Measurements from ENCODE around the gene ZNF134. TPM values are rescaled to one million over a fixed set of nuclear protein-coding genes. Genes with fewer than 3 reads are reported as not detected.

The ZNF134 gene
- polyA plus RNA-seq, 5 donors: 21.3 to 28.9 (median 26.7) TPM

GRCh38 chr19:57632987-57633831 lies 19.2 kb downstream of the ZNF134 start, which contains the start of gene ZNF211:
Gene ZNF211 (plus strand): TSS chr19:57633168. CDS start chr19:57633347, 179 bp downstream.
- DNase-seq: peak; percentile 95 to 96

GRCh38 chr19:57633832-57634131 lies 19.7 kb downstream of the ZNF134 start:
- DNase-seq: peak in 1 of 2 donors; percentile 13

GRCh38 chr19:57637379-57637778 lies 23.3 kb downstream of the ZNF134 start:
- no peak for DNase-seq

DNA sequence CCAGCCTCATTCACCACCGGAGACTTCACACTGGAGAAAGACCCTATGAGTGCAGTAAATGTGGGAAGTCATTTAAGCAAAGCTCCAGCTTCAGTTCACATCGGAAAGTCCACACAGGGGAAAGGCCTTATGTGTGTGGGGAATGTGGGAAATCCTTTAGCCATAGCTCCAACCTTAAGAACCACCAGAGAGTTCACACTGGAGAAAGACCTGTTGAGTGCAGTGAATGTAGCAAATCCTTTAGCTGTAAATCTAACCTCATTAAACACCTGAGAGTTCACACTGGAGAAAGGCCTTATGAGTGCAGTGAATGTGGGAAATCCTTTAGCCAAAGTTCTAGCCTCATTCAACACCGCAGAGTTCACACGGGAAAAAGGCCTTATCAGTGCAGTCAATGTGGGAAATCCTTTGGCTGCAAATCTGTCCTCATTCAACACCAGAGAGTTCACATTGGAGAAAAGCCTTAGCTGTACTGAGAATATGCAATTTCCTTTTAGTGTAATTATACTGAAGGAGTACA lies 27.7 kb downstream of the ZNF134 start:
- DNase-seq: no peak

GRCh38 chr19:57642396-57643046 lies 28.5 kb downstream of the ZNF134 start:
- DNase-seq: no peak

- no peak for DNase-seq
Measured at GRCh38 chr19:57643734-57644133, 29.7 kb downstream of the ZNF134 start.

- no peak for DNase-seq
Measured at GRCh38 chr19:57648331-57649003, 34.4 kb downstream of the ZNF134 start.

GRCh38 chr19:57651654-57651996 lies 37.6 kb downstream of the ZNF134 start:
- DNase-seq: no peak

GRCh38 chr19:57653689-57654088 lies 39.6 kb downstream of the ZNF134 start:
- no peak for DNase-seq

DNA sequence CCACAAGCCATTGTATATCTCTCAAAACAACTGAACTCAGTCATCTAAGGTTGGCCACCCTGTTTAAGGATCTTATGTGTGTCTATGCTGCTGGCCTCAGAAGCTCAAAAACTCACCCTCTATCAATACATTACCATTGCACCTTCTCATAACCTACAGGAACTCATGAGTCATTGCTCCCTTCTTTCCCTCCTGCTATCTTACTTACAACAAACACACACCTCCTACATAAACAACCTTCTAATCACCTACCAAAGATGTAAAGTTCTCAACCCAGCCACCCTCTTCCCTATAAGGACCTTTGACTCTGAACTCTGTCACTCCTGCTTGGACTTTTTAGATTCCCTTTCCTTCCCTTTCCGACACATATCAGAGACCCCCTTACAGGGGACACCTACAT lies 41.4 kb downstream of the ZNF134 start:
- DNase-seq: no peak

GRCh38 chr19:57656346-57656745 lies 42.3 kb downstream of the ZNF134 start:
- DNase-seq: no peak

DNA sequence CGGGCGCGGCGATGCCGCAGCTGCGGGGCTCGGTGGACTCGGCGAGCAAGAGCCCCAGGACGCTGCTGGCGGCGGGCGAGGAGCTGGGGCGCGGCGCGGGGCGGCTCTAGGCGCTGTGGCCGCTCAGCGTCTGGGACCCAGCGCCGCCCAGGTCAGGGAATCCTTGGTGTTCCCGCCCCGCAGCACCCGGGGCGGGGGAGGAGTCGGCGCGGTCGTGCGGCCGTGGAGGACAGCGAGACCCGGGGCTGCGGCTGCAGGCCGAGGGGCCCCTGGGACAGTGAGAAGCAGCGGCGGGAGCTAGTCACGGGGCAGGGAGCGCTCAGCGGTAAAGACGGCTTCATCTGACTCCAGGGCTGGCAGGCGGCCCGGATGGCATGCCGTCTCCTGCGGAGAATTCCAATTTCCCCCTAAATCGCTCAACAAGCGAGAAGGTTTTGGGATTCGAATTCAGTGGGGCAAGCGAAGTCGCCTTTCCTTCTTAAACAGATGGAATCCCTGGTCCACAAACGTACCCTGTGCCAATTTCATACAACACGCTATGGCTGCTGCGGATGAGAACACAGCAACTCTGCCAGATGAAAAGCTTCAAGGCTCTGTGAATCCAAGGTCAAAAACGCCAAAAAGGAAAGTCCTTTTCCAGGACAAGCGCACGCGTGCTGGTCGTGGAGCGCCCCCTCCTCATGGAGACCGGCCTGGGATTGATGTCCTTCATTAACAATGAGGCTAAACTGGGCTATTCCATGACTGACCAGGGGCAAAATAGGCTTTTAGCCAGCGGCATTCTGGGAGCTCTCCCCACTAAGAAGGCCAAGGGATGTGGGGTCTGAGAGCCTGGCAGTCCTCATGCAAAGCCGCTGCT lies 50.5 kb downstream of the ZNF134 start:
- DNase-seq: peak; percentile 73 to 75

DNA sequence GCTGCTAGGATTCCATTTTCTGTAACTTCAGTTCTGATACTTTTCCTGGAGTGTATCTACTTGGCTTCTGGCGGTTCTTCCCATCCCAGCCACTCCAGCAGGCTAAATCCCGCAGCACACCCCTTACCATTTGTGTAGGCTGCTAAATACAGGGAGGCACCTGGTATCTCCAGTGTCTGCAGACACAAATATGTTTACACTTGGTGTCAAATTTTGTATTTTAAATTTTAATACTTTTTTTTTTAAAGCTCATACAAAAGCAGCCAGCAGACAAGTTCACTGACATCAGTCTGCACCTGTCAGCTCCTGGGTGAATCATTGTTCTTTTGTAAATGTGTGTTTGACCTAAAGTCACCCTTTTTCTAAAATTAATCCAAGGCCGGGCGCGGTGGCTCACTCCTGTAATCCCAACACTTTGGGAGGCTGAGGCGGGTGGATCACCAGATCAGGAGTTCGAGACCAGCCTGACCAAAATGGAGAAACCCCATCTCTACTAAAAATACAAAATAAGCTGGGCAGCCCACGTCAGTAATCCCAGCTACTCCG lies 51.3 kb downstream of the ZNF134 start:
- DNase-seq: no peak

GRCh38 chr19:57667228-57667627 lies 53.2 kb downstream of the ZNF134 start:
- no peak for DNase-seq

GRCh38 chr19:57668635-57669034 lies 54.6 kb downstream of the ZNF134 start, which contains the start of gene ZSCAN4:
Gene ZSCAN4 (plus strand): TSS chr19:57668935. CDS start chr19:57676146, 7,211 bp downstream.
- DNase-seq: no peak

DNA sequence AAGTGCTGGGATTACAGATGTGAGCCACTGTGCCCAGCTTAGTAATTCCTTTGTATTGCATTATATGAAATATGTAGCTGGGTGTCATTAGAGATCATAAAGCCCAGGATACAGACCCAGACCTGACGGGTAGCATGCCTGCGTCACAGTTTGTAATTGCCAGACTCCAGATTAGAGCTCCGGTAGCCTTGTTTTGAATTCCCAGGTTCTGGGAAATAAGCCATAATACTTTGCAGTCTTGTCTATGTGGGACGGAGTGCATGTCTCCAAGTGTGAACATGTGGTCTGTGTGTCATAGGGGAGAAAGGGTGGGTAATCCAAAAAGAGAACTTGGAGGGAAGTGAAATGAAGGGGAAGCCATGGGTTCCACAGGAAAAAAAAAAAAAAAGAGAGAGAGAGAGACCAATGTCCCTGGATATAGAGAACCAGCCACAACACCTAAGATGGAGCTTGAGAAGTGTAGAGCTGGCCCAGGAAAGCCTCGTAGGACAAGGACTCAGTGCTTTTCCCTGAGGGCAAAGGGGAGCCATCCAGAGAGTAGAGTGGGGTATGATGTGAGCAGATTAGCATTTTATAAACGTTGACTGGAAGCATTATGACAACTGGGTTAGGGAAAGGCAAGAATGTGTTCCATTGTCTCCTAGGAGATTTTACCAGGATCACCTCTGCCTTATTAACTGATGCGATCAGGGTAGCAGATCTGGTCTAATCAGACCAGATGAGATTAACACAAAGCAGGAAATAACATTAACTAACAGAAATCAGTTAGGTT lies 57.3 kb downstream of the ZNF134 start:
- no peak for DNase-seq

DNA sequence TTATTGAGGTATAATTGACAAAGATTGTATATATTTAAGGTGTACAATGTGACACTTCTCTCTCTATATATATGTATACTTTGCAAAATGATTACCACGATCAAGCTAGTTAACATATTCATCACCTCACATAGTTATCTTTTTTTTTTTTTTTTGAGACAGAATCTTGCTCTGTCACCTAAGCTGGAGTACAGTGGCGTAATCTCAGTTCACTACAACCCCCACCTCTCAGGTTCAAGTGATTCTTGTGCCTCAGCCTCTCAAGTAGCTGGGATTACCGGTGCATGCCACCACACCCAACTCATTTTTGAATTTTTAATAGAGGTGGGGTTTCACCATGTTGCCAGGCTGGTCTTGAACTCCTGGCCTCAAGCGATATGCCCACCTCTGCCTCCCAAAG lies 58.4 kb downstream of the ZNF134 start:
- DNase-seq: no peak

Measured in right lung (tissue), 5 donors.